Measurements from ENCODE around the gene GRIK4. TPM values are rescaled to one million over a fixed set of nuclear protein-coding genes. Genes with fewer than 3 reads are reported as not detected.

GRIK4 gene
- total and polyA plus RNA-seq, 8 donors, result 0.06 to 0.31 TPM; not detected in 6

DNA sequence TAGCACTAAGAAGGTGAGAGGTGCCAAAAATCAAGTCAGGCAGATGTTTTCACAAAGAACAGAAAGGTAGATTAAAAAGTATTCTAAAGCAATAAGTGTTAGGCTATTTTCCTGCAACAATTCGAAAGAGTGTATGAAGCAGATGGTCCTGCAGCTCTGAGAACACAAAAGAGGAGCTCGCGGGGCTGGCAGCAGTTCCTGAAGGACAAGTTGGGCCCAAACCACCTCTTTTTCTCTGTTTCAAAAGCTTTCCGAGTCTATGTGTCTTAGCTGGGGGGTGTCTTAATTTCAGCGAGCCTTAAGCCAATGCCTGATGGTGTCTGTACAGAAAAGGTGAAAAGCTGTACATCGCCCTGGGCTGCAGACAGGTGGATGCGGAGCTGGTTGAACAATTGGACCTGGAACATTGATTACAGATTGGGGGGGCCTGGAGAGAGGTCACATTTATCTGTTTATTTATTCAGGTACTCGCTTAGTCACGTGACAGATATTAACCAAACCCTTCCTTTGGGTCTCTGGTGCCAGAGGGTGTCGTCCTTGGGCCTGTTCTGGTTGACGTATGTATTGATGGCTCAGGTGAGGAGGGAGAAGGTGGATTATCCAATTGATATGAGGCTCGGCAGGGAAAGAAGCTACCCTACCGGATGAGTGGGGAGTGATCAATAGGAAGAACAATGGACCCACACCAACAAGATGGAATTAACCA lies 24.7 kb downstream of the GRIK4 start:
- H3K27ac ChIP-seq, result no peak overlapping the region
- 80 to 91% (median 86%) methylated on average over 13 of the region's 13 CpGs for WGBS, 5 donors
- peaks cover 0 to 21% (median 9%) of the 10 kb centered on the region in 3 donors for H3K27me3 ChIP-seq
- TF ChIP-seq, protein P1, sequence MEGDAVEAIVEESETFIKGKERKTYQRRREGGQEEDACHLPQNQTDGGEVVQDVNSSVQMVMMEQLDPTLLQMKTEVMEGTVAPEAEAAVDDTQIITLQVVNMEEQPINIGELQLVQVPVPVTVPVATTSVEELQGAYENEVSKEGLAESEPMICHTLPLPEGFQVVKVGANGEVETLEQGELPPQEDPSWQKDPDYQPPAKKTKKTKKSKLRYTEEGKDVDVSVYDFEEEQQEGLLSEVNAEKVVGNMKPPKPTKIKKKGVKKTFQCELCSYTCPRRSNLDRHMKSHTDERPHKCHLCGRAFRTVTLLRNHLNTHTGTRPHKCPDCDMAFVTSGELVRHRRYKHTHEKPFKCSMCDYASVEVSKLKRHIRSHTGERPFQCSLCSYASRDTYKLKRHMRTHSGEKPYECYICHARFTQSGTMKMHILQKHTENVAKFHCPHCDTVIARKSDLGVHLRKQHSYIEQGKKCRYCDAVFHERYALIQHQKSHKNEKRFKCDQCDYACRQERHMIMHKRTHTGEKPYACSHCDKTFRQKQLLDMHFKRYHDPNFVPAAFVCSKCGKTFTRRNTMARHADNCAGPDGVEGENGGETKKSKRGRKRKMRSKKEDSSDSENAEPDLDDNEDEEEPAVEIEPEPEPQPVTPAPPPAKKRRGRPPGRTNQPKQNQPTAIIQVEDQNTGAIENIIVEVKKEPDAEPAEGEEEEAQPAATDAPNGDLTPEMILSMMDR (IDR thresholded peaks at IDR 0.05), result no peak
- TF ChIP-seq POLR2A (IDR thresholded peaks at IDR 0.05), result no peak
- intact Hi-C loops (cut with DNase I; ENCODE audit: low total_unique reads), result no loop called here
- H3K4me1 ChIP-seq, result peaks cover 0 to 3% (median 0%) of the 10 kb centered on the region in 4 donors
- H3K36me3 ChIP-seq, result no peaks in the 10 kb centered on the region
- no peak overlapping the region for H3K4me3 ChIP-seq
- H3K9me3 ChIP-seq, result no peaks in the 10 kb centered on the region
- DNase-seq, result no peak

DNA sequence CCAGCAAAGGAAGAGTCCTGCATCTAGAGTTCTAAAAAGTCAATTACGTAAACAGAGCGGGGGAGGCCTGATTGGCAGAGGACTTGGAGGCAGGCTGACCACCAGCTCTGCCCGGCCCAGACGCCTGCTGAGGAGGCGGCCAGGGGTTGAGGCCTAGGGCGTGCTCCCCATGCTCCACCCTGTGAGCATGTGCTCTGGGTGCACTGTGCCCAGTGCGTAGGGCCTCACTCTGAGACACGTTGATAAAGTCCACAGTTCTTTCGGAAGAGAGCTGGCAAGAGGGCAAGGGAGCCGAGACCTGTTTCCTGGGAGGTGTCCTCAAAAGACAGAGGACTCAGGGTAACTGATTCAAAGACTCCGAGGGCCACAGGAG lies 25.2 kb downstream of the GRIK4 start:
- TF ChIP-seq POLR2A (IDR thresholded peaks at IDR 0.05) (no peak), EP300 (IDR thresholded peaks at IDR 0.05) (no peak), POLR2AphosphoS5 (IDR thresholded peaks at IDR 0.05) (no peak)
- TF ChIP-seq, protein P1 (IDR thresholded peaks at IDR 0.05), result no peak
- H3K27ac ChIP-seq, result no peak overlapping the region
- H3K36me3 ChIP-seq, result no peaks in the 10 kb centered on the region
- intact Hi-C loops (cut with DNase I; ENCODE audit: low total_unique reads), result no loop called here
- peaks cover 0 to 18% (median 4%) of the 10 kb centered on the region in 3 donors for H3K27me3 ChIP-seq
- 77 to 86% (median 81%) methylated on average over 11 of the region's 11 CpGs for WGBS, 5 donors
- DNase-seq, result no peak
- H3K9me3 ChIP-seq, result peaks cover 0 to 5% (median 4%) of the 10 kb centered on the region in 4 donors
- peaks cover 0 to 3% (median 0%) of the 10 kb centered on the region in 4 donors for H3K4me1 ChIP-seq
- H3K4me3 ChIP-seq, result no peak overlapping the region

DNA sequence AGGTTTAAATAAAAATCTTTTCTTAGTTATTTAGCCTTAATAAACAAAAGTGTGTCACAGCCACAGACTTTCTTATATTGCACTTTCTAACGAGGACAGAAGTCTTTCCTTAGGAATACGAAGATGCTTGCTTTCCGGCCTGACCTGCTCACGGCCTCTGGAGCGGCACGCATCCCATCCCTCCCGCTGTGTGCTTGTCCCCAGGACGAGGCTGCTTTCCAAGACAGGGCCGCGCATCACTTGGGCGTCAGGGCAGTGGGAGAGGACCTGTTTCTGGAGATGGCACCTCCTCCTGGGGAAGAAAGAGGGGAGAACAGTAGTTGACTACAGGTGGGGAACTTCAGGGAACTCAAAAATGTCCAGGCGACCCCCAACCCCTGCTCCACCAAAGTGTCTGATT lies 26.4 kb downstream of the GRIK4 start:
- Histone ChIP-seq H3K36me3 (no peaks in the 10 kb centered on the region), H3K27ac (no peak overlapping the region), H3K4me1 (no peaks in the 10 kb centered on the region), H3K9me3 (peaks cover 0 to 10% (median 8%) of the 10 kb centered on the region in 4 donors), H3K4me3 (no peak overlapping the region), H3K27me3 (peaks cover 0 to 5% (median 0%) of the 10 kb centered on the region in 3 donors)
- TF ChIP-seq POLR2AphosphoS5 (IDR thresholded peaks at IDR 0.05), result no peak
- TF ChIP-seq, protein P1 (IDR thresholded peaks at IDR 0.05), result no peak
- TF ChIP-seq EP300 (IDR thresholded peaks at IDR 0.05), result no peak
- no peak for TF ChIP-seq POLR2A (IDR thresholded peaks at IDR 0.05)
- intact Hi-C loops (cut with DNase I; ENCODE audit: low total_unique reads), result no loop called here
- DNase-seq, result no peak
- 88 to 91% (median 90%) methylated on average over 8 to 12 of the region's 12 CpGs for WGBS, 5 donors

DNA sequence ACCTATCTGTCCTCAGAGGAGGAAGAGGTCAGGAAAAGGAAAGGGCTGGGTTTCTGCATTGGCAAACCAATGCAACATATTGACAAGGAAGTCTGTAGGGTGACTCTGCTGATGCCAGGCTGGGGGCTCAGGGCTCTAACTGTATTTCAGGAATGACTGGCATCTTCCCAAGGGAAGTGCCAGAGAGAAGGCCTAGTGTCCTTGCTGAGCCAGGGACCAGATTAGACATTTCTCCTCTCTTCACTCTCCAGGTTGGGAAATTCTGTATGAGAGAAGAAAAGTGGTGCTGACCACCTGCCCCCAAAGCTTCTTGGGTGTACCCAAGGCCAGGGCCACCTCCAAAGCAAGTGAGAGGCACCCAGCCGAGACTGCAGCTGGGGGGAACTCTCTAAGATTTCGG lies 27.2 kb downstream of the GRIK4 start:
- no peak overlapping the region for H3K27ac ChIP-seq
- no peaks in the 10 kb centered on the region for H3K4me1 ChIP-seq
- no peak for DNase-seq
- H3K27me3 ChIP-seq, result no peaks in the 10 kb centered on the region
- WGBS, 5 donors, result 21 to 83% (median 68%) methylated on average over 2 of the region's 2 CpGs
- no peak for TF ChIP-seq EP300 (IDR thresholded peaks at IDR 0.05)
- no peak for TF ChIP-seq POLR2AphosphoS5 (IDR thresholded peaks at IDR 0.05)
- TF ChIP-seq, protein P1 (IDR thresholded peaks at IDR 0.05), result no peak
- TF ChIP-seq POLR2A (IDR thresholded peaks at IDR 0.05), result no peak
- no peak overlapping the region for H3K4me3 ChIP-seq
- H3K9me3 ChIP-seq, result peaks cover 0 to 10% (median 8%) of the 10 kb centered on the region in 4 donors
- no peaks in the 10 kb centered on the region for H3K36me3 ChIP-seq
- intact Hi-C loops (cut with DNase I; ENCODE audit: low total_unique reads), result no loop called here
